ENCODE measurements around the gene LYPD5.
"Not testable (repeated sequence)": the region's sequence is repeated elsewhere in the genome, so short reads cannot be mapped to it uniquely, and the experiment has no call there.

The LYPD5 gene

DNA sequence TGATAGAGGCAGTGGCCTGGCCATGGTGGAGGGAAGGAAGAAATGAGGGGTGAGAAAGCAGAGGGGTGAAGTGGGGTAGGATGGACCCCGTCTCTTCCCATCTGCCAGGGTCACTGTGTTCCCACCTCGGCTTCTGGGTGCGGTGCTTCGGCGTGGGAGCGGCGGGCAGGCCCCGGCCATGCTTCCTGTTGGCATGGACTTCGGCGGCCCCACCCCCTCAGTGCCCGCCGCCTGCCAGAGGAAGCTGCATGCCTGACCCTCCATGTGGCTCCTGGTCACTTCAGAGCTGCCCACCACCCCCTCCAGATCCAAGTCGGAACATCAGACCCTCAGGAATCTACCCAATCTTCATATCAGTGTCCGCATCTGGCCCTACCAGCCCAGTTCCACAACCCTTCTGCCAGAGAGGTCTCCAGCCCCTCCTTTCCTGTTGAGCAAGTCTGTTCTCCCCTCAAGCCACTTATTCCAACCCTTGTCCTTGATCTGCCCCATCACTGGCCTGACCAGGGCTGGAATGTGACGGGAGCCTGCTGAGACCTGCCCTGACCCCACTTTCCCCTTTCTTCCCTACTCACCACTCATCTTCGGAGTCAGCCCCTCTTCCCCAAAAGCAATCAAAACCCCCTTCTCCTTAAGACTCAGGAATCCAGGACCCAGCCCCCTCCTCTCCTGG is 23.0 kb downstream of the LYPD5 start:
- H3K4me3 ChIP-seq (ENCODE audit: low read depth, low read length): peak overlapping the region; percentile 36
- TF ChIP-seq, protein P1, sequence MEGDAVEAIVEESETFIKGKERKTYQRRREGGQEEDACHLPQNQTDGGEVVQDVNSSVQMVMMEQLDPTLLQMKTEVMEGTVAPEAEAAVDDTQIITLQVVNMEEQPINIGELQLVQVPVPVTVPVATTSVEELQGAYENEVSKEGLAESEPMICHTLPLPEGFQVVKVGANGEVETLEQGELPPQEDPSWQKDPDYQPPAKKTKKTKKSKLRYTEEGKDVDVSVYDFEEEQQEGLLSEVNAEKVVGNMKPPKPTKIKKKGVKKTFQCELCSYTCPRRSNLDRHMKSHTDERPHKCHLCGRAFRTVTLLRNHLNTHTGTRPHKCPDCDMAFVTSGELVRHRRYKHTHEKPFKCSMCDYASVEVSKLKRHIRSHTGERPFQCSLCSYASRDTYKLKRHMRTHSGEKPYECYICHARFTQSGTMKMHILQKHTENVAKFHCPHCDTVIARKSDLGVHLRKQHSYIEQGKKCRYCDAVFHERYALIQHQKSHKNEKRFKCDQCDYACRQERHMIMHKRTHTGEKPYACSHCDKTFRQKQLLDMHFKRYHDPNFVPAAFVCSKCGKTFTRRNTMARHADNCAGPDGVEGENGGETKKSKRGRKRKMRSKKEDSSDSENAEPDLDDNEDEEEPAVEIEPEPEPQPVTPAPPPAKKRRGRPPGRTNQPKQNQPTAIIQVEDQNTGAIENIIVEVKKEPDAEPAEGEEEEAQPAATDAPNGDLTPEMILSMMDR (IDR thresholded peaks at IDR 0.05; ENCODE audit: low read depth, low read length): no peak
- no peak for DNase-seq (ENCODE audit: low read depth, low spot score)
- in situ Hi-C loops (cut with HindIII; ENCODE audit: low sequenced_read_pairs): no loop called here

DNA sequence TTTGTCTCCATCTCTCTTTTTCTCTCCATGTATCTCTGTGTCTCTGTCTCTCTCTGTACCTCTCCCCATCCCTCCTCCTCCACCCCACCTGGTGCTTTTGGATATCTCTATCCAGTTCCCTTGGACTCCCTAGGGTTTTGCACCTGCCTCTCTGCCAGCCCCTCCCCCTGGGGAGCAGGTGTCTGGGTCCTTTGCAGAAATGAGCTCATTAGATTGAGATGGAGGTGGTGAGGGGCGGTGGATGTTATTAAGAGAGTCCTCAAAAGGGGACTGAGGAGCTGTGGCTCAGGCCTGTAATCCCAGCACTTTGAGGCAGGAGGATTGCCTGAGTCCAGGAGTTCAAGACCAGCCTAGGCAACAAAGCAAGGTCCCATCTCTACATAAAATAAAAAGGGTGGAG is 23.6 kb downstream of the LYPD5 start:
- in situ Hi-C loops (cut with HindIII; ENCODE audit: low sequenced_read_pairs): no loop called here
- no peak overlapping the region for H3K4me3 ChIP-seq (ENCODE audit: low read depth, low read length)
- no peak for DNase-seq (ENCODE audit: low read depth, low spot score)
- TF ChIP-seq, protein P1 (IDR thresholded peaks at IDR 0.05; ENCODE audit: low read depth, low read length): no peak

DNA sequence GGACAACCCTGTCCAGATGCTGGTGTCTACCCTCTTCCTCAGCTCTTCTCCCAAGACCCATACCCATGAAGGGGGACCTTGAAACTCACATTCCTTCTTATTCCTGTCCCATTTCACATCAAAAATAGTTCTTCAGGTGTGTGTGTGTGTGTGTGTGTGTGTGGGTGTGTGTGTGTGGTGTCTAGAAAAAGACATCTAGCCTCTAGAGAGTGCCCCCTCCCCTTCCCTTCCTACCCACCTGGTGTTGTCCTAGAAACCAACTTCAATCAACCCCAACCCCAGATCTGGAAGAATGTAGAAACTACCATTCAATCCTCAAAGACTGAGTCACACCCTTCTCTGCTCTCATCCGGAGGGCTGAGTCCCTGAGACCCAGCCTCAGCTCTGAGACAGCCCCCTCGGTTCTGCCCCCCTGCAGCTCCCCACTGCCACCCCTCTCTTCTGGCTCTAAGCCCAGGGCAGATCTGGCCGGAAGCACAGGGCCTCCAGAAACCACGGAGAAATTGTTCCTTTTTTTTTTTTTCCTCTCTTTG is 25.0 kb downstream of the LYPD5 start:
- DNase-seq (ENCODE audit: low read depth, low spot score): peak; percentile 73
- no peak overlapping the region for H3K4me3 ChIP-seq (ENCODE audit: low read depth, low read length)
- TF ChIP-seq, protein P1 (IDR thresholded peaks at IDR 0.05; ENCODE audit: low read depth, low read length): no peak
- in situ Hi-C loops (cut with HindIII; ENCODE audit: low sequenced_read_pairs): no loop called here

DNA sequence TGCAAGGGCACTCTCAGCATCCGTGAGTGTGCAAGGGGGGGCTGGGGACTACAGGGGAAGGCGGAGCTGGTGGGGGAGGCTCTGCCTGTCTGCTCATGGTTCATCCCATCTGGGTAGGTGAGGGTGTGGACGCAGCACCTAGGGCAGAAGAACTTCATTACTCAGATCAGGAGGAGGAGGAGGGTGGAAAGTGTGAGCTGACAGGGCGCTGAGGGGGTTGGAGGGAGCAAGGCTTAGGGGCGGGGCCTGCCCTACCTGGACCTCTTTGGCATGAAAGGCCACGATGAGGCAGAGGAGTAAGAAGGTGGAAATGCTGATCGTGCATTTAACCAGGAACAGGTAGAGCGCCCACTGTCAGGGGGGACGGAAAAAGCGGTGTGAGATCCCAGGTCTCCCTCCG is 26.0 kb downstream of the LYPD5 start:
- TF ChIP-seq, protein P1 (IDR thresholded peaks at IDR 0.05; ENCODE audit: low read depth, low read length): no peak
- DNase-seq (ENCODE audit: low read depth, low spot score): no peak
- in situ Hi-C loops (cut with HindIII; ENCODE audit: low sequenced_read_pairs): no loop called here
- H3K4me3 ChIP-seq (ENCODE audit: low read depth, low read length): no peak overlapping the region

DNA sequence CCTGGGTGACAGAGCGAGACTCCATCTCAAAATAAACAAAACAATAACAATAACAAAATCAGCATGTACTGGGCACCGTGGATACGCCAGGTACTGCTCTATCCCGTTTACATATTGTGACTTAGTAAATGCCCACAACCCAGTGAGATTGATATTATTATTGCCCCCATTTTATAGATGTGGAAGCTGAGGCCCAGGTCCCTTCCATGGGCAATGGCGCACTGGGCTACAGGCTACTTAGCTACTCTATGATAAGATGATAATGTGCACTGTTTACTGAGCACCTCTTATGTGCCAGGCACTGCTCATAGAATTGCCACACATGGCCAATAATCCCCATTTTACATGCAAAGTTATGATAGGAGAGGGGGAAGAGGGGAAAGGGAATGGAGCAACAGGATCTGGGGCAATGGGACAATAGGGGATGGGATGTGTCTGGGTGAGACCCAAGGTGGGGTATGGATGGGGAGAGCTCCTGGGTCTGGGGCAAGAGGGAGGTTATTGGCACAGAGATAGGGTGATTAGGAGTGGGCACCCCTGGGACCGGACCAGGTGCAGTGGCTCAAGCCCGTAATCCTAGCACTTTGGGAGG is 26.9 kb downstream of the LYPD5 start:
- TF ChIP-seq, protein P1 (IDR thresholded peaks at IDR 0.05; ENCODE audit: low read depth, low read length): no peak
- in situ Hi-C loops (cut with HindIII; ENCODE audit: low sequenced_read_pairs): no loop called here
- DNase-seq (ENCODE audit: low read depth, low spot score): no peak

DNA sequence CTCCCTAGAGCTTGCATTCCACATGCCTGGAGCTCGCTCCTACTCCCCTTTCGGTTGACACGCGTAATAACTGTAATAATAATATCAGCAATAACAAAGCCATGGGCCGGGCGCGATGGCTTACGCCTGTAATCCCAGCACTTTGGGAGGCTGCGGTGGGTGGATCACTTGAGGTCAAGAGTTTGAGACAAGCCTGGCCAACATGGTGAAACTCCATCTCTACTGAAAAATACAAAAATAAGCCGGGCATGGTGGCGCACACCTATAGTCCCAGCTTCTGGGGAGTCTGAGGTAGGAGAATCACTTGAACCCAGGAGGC is 27.3 kb downstream of the LYPD5 start:
- H3K4me3 ChIP-seq (ENCODE audit: low read depth, low read length); DNase-seq (ENCODE audit: low read depth, low spot score); in situ Hi-C loops (cut with HindIII; ENCODE audit: low sequenced_read_pairs): not testable (repeated sequence)

More for the DNA sequence above, 26.9 kb downstream of the LYPD5 start:
- H3K4me3 ChIP-seq (ENCODE audit: low read depth, low read length): no peak overlapping the region

Data from astrocyte of the spinal cord (primary cell).